Ishikawa (cell line): ENCODE measurements around the gene KEAP1.

Experiments
- CEBPB ChIP-seq: IDR thresholded peaks from 2 replicates; pipeline ENCODE4 v1.6.1; 2012
- CREB1 ChIP-seq: IDR thresholded peaks from 2 replicates; pipeline ENCODE4 v1.6.1; 2012; ENCODE audit warnings: low read depth
- EGR1 ChIP-seq: IDR thresholded peaks from 2 replicates; pipeline ENCODE4 v1.6.1; 2012
- EP300 ChIP-seq: IDR thresholded peaks from 2 replicates; pipeline ENCODE4 v1.6.1; 2012; ENCODE audit warnings: borderline replicate concordance
- FOXM1 ChIP-seq: IDR thresholded peaks from 2 replicates; pipeline ENCODE4 v1.6.1; 2012; ENCODE audit warnings: low read depth, borderline replicate concordance
- NFIC ChIP-seq: IDR thresholded peaks from 2 replicates; pipeline ENCODE4 v1.6.1; 2012
- RAD21 ChIP-seq: IDR thresholded peaks from 2 replicates; pipeline ENCODE4 v1.6.1; 2012; ENCODE audit warnings: low read depth
- TAF1 ChIP-seq: IDR thresholded peaks from 2 replicates; pipeline ENCODE4 v1.6.1; 2012; ENCODE audit warnings: low read depth, mild to moderate bottlenecking
- TCF12 ChIP-seq: IDR thresholded peaks from 2 replicates; pipeline ENCODE4 v1.6.1; 2012; ENCODE audit warnings: low read depth
- TEAD4 ChIP-seq: IDR thresholded peaks from 2 replicates; pipeline ENCODE4 v1.6.1; 2012
- YY1 ChIP-seq: IDR thresholded peaks from 2 replicates; pipeline ENCODE4 v1.6.1; 2012; ENCODE audit warnings: low read depth
- ZBTB7A ChIP-seq: IDR thresholded peaks from 2 replicates; pipeline ENCODE4 v1.6.1; 2012; ENCODE audit warnings: low read depth
- TF ChIP-seq, protein P1 (sequence below): IDR thresholded peaks from 2 replicates; pipeline ENCODE4 v1.6.1; 2012; ENCODE audit warnings: low read depth, mild to moderate bottlenecking
- TF ChIP-seq, protein P2 (sequence below): IDR thresholded peaks from 2 replicates; pipeline ENCODE4 v1.6.1; 2012
- TF ChIP-seq, protein P3 (sequence below): IDR thresholded peaks from 2 replicates; pipeline ENCODE4 v1.6.1; 2012

Gene KEAP1

DNA sequence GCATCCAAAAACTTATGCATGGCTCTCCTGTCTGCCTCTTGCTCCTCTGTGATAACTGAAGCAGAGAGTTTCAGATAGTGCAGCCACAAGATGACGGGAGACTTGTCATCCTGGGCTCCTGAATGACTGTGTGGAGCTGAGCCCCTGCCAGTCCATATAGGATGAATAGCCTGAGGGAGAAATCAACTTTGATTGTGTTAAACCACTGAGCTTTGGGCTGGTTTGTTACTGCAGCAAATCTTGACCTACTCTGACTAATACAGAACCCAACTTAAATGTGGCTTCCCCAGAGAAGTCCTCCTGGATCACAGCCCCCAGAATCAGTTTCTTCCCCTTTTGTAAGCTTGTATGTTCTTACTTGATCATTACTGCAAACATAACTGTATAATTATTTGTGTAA lies 29.3 kb upstream of the KEAP1 start:
- TF ChIP-seq CEBPB, result no peak
- no peak for TF ChIP-seq NFIC
- TF ChIP-seq, protein P1, sequence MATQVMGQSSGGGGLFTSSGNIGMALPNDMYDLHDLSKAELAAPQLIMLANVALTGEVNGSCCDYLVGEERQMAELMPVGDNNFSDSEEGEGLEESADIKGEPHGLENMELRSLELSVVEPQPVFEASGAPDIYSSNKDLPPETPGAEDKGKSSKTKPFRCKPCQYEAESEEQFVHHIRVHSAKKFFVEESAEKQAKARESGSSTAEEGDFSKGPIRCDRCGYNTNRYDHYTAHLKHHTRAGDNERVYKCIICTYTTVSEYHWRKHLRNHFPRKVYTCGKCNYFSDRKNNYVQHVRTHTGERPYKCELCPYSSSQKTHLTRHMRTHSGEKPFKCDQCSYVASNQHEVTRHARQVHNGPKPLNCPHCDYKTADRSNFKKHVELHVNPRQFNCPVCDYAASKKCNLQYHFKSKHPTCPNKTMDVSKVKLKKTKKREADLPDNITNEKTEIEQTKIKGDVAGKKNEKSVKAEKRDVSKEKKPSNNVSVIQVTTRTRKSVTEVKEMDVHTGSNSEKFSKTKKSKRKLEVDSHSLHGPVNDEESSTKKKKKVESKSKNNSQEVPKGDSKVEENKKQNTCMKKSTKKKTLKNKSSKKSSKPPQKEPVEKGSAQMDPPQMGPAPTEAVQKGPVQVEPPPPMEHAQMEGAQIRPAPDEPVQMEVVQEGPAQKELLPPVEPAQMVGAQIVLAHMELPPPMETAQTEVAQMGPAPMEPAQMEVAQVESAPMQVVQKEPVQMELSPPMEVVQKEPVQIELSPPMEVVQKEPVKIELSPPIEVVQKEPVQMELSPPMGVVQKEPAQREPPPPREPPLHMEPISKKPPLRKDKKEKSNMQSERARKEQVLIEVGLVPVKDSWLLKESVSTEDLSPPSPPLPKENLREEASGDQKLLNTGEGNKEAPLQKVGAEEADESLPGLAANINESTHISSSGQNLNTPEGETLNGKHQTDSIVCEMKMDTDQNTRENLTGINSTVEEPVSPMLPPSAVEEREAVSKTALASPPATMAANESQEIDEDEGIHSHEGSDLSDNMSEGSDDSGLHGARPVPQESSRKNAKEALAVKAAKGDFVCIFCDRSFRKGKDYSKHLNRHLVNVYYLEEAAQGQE, result no peak

DNA sequence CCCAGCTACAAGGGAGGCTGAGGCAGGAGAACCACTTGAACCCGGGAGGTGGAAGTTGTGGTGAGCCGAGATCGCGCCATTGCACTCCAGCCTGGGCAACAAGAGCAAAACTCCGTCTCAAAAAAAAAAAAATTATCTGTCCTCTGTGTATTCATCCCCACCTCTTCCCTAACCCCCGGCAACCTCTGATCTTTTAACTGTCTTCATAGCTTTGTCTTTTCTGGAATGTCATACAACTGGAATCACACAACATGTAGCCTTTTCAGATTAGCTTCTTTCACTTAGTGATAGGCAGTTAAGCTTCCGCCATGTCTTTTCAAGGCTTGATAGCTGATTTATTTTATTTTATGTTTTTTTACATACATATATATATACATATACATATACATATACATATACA lies 22.5 kb upstream of the KEAP1 start:
- TF ChIP-seq TCF12, result no peak

DNA sequence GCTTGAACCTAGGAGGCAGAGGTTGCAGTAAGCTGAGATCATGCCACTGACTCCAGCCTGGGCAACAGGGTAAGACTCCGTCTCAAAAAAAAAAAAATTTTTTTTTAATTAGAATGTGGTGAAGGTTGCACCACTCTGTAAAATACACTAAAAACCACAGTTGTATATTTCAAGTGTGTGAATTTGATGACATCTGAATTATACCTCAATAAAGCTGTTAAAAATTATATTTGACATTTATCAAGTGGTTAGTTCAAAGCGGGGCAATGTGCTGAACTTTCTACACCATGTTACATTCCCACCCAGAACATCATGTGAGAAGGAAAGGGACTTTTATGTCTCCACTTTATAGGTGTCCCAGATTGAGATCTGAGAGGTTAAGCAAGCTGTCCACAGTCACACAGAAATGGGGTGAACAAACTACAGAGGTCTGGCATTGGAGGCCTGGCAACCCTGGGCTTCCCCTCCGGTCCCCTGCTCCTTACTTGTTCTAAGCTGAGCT lies 20.0 kb upstream of the KEAP1 start:
- no peak for TF ChIP-seq TCF12

DNA sequence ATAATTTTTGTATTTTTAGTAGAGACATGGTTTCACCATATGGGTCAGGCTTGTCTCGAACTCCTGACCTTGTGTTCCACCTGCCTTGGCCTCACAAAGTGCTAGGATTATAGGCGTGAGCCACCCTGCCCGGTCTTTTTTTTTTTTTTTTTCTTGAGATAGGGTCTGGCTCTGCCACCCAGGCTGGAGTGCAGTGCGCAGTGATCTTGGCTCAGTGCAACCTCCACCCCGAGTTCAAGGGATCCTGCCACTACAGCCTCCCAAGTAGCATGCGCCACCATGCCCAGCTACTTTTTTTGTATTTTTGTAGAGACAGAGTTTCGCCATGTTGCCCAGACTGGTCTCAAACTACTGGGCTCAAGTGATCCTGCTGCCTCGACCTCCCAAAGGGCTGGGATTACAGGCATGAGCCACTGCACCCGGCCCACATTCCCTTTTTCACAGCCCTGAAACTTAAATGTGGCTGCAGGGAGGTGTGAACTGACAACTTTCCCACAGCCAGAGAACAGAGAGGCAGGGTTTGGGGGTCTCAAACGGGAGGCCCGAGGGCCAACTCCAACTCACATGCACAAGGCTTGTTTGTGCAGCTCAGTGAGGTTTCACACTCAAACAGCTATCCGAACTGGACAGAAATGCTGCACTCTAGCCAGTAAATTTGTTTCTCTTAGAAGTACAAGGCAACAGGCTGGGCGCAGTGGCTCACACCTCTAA lies 18.5 kb upstream of the KEAP1 start:
- TF ChIP-seq TEAD4, result no peak
- TF ChIP-seq, protein P2, sequence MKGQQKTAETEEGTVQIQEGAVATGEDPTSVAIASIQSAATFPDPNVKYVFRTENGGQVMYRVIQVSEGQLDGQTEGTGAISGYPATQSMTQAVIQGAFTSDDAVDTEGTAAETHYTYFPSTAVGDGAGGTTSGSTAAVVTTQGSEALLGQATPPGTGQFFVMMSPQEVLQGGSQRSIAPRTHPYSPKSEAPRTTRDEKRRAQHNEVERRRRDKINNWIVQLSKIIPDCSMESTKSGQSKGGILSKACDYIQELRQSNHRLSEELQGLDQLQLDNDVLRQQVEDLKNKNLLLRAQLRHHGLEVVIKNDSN, result no peak
- no peak for TF ChIP-seq CREB1
- TF ChIP-seq EGR1, result no peak
- no peak for TF ChIP-seq RAD21
- TF ChIP-seq NFIC, result no peak
- no peak for TF ChIP-seq CEBPB
- TF ChIP-seq TAF1, result no peak
- TF ChIP-seq EP300, result no peak
- TF ChIP-seq, protein P1, result no peak
- TF ChIP-seq ZBTB7A, result no peak

DNA sequence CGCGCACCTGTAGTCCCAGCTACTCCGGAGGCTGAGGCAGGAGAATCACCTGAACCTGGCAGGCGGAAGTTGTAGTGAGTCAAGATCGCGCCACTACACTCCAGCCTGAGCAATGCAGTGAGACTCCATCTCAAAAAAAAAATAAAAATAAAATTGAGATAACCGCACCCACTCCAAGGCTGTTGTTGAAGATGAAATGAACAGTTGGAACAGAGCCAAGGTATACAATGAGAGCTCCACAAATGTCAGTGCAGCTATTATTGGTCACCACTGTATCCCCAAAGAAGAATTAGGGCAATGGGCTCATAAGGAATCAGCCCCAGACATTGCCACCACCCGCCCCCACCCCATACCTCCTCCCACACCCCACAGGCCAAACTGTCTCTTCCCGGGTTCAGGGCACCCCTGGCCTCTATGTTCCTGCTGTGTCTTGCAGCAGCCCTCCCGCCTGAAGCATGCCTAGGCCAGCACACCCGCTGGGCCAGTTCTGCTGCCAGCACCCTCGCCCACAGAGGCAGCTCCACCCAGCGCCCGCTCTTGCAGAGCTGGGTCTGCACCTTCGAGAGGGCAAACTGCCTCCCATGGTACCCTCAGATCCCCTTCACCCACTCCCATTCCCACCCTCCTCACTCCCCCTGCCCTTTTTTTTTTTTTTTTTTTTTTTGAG lies 17.6 kb upstream of the KEAP1 start:
- TF ChIP-seq, protein P3, sequence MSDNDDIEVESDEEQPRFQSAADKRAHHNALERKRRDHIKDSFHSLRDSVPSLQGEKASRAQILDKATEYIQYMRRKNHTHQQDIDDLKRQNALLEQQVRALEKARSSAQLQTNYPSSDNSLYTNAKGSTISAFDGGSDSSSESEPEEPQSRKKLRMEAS, result 0 out of 2 replicates have a peak, but pooled peaks have one; percentile 33
- TF ChIP-seq TCF12 (no peak), YY1 (no peak), TAF1 (no peak), CREB1 (no peak), CEBPB (no peak), TEAD4 (0 out of 2 replicates have a peak, but pooled peaks have one; percentile 23), ZBTB7A (no peak), EP300 (no peak), NFIC (peak; percentile 56), FOXM1 (no peak), EGR1 (no peak), RAD21 (no peak)
- TF ChIP-seq, protein P1, result no peak
- TF ChIP-seq, protein P2, result no peak
